COLO668 (cell line): ENCODE data around the gene CTSH.
"Not testable (repeated sequence)": the region's sequence is repeated elsewhere in the genome, so short reads cannot be mapped to it uniquely, and the experiment has no call there.

Source experiments
- DNase-seq: peaks from one replicate; lab custom pipeline; 2025; ENCODE audit not compliant: unreplicated experiment; lab: John Stamatoyannopoulos, UW

CTSH gene

GRCh38 chr15:78923480-78924360 is 21.1 kb downstream of the CTSH start:
- no peak for DNase-seq

GRCh38 chr15:78923015-78923414 is 21.8 kb downstream of the CTSH start:
- no peak for DNase-seq

GRCh38 chr15:78922527-78922926 is 22.3 kb downstream of the CTSH start:
- no peak for DNase-seq

GRCh38 chr15:78921940-78922339 is 22.9 kb downstream of the CTSH start:
- DNase-seq: no peak

GRCh38 chr15:78921517-78921916 is 23.3 kb downstream of the CTSH start:
- no peak for DNase-seq

GRCh38 chr15:78917888-78918287 is 27.0 kb downstream of the CTSH start:
- no peak for DNase-seq

GRCh38 chr15:78916088-78916487 is 28.8 kb downstream of the CTSH start:
- DNase-seq: no peak

- no peak for DNase-seq
Measured at GRCh38 chr15:78915341-78916087, 29.3 kb downstream of the CTSH start.

- DNase-seq: no peak
Measured at GRCh38 chr15:78914027-78914764, 30.6 kb downstream of the CTSH start.

- DNase-seq: no peak
Measured at GRCh38 chr15:78913012-78913411, 31.8 kb downstream of the CTSH start.

- DNase-seq: no peak
Measured at GRCh38 chr15:78912316-78912715, 32.5 kb downstream of the CTSH start.

GRCh38 chr15:78910271-78910670 is 34.6 kb downstream of the CTSH start:
- DNase-seq: no peak

- peak; percentile 19 for DNase-seq
Measured at GRCh38 chr15:78909791-78910228, 35.0 kb downstream of the CTSH start.

- DNase-seq: no peak
Measured at GRCh38 chr15:78909160-78909695, 35.6 kb downstream of the CTSH start.

- DNase-seq: no peak
Measured at GRCh38 chr15:78907577-78907976, 37.3 kb downstream of the CTSH start.

- DNase-seq: no peak
Measured at GRCh38 chr15:78906316-78906620, 38.6 kb downstream of the CTSH start.

- no peak for DNase-seq
Measured at GRCh38 chr15:78904599-78905358, 40.1 kb downstream of the CTSH start.

- not testable (repeated sequence) for DNase-seq
Measured at GRCh38 chr15:78902281-78903032, 42.4 kb downstream of the CTSH start.

GRCh38 chr15:78900819-78901533 is 43.9 kb downstream of the CTSH start:
- not testable (repeated sequence) for DNase-seq
